Gastroesophageal sphincter (tissue), 4 donors: ENCODE data around the gene IFNL1. TPM values are rescaled to one million over a fixed set of nuclear protein-coding genes. Genes with fewer than 3 reads are reported as not detected.

ENCODE experiments used
- ATAC-seq: fragments of 150-250 bp; one replicate; pipeline ENCODE4 v1.9.1; 2016; ENCODE audit warnings: mild to moderate bottlenecking, moderate library complexity
- H3K27ac ChIP-seq, 4 donors: fragments of 200-600 bp; sonication (generic) in 3 of 4; 1 replicate in 3 of 4; 2 replicates in 1 of 4; pipeline ENCODE4 v1.5.1; 2016 to 2019
- H3K27me3 ChIP-seq: fragments of 200-600 bp; sonication (generic); one replicate; pipeline ENCODE4 v1.5.1; 2019
- H3K36me3 ChIP-seq, 2 donors: fragments of 200-600 bp; sonication (generic); one replicate each; pipeline ENCODE4 v1.5.1; 2019; ENCODE audit warnings: control low read depth in 1 of 2
- H3K4me1 ChIP-seq, 3 donors: fragments of 200-600 bp; sonication (generic); 1 replicate in 2 of 3; 2 replicates in 1 of 3; pipeline ENCODE4 v1.5.1; 2016 to 2019; ENCODE audit warnings: control low read depth in 2 of 3
- H3K4me3 ChIP-seq, 2 donors: fragments of 200-600 bp; sonication (generic); one replicate each; pipeline ENCODE4 v1.5.1; 2019; ENCODE audit warnings: mild to moderate bottlenecking in 1 of 2, moderate library complexity in 1 of 2
- H3K9me3 ChIP-seq, 3 donors: fragments of 200-600 bp; sonication (generic); one replicate each; pipeline ENCODE4 v1.5.1; 2017 to 2019; ENCODE audit warnings: control low read depth in 2 of 3
- EP300 ChIP-seq: sonication (generic); formaldehyde crosslinking; IDR thresholded peaks from one replicate; pipeline ENCODE4 v1.6.1; 2017; ENCODE audit warnings: antibody characterized with exemption, mild to moderate bottlenecking
- POLR2A ChIP-seq, 2 donors: fragments of 450-650 bp; IDR thresholded peaks; one replicate each; pipeline ENCODE4 v1.6.1; 2017; ENCODE audit warnings: antibody characterized with exemption in 2 of 2, mild to moderate bottlenecking in 2 of 2, moderate library complexity in 1 of 2
- POLR2AphosphoS5 ChIP-seq: sonication (generic); formaldehyde crosslinking; IDR thresholded peaks from one replicate; pipeline ENCODE4 v1.6.1; 2017; ENCODE audit warnings: antibody characterized with exemption
- WGBS, 2 donors: methylation state at CpG; one replicate each; pipeline ENCODE4 v1.1.5; 2018; ENCODE audit warnings: low coverage in 1 of 2; 5-methylcytosine and 5-hydroxymethylcytosine counted together
- total RNA-seq, 4 donors: library from RNA; depleted of rRNA; stranded (reverse); fragments of >200 nt; gene quantifications; one replicate each; pipeline ENCODE4 v1.1.0, GENCODE V29; 2016
- TF ChIP-seq, protein P1 (sequence below), 4 experiments: fragments of 200-600 bp in 2 of 4; fragments of 450-650 bp in 2 of 4; sonication (generic) in 1 of 4; IDR thresholded peaks; one replicate each; pipeline ENCODE4 v1.5.1; 2017 to 2019; ENCODE audit warnings: antibody characterized with exemption in 4 of 4, mild to moderate bottlenecking in 2 of 4, moderate library complexity in 2 of 4

The IFNL1 gene
- total RNA-seq, 4 donors from 2014 or later = not detected

DNA sequence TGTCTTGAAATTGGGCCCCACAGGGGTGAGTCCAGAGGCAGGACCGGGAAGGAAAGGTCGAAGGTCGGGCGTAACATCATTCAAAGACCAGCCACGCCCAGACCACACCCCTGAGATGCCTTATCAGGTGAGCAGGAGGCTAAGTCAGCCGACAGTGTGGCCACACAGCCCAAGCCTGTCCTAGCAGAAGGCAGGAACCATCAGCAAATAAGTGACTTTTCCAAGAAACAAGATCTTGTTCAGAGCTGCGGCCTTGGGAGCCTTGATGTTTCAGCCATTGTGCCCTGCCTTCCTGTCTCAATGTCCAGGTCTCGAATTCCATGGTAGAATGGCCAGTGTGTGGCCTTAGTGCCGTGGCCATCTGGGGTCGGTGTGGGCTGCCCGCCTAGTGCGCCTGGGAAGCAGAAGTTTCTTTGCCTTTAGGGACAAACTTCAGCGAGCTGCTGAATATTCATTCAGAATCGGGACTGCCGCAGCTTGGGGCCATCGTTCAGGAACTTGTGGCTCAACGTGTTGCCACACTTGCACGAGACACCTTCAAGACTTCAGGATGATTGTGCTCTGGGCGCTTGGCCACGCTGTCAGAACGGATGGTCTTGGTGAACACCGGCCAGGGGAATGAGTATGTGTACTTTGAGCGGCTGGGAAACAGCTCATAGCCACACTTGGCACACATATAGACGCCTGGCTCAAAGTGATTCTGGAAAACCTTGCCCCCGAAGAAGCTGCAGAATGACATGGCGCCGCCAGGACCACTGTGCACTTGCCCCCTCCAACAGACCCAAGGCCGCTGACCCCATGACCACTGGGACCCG is 41.5 kb upstream of the IFNL1 start:
- TF ChIP-seq, protein P1, sequence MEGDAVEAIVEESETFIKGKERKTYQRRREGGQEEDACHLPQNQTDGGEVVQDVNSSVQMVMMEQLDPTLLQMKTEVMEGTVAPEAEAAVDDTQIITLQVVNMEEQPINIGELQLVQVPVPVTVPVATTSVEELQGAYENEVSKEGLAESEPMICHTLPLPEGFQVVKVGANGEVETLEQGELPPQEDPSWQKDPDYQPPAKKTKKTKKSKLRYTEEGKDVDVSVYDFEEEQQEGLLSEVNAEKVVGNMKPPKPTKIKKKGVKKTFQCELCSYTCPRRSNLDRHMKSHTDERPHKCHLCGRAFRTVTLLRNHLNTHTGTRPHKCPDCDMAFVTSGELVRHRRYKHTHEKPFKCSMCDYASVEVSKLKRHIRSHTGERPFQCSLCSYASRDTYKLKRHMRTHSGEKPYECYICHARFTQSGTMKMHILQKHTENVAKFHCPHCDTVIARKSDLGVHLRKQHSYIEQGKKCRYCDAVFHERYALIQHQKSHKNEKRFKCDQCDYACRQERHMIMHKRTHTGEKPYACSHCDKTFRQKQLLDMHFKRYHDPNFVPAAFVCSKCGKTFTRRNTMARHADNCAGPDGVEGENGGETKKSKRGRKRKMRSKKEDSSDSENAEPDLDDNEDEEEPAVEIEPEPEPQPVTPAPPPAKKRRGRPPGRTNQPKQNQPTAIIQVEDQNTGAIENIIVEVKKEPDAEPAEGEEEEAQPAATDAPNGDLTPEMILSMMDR (IDR thresholded peaks at IDR 0.05) = no peak
- TF ChIP-seq POLR2AphosphoS5 (no peak), EP300 (no peak), POLR2A (IDR thresholded peaks at IDR 0.05) (no peak)
- H3K4me3 ChIP-seq = no peak overlapping the region
- H3K27me3 ChIP-seq = peaks cover 63% of the 10 kb centered on the region
- WGBS, 2 donors = 75 to 88% methylated on average over 8 to 19 of the region's 29 CpGs
- peaks cover 0 to 16% (median 0%) of the 10 kb centered on the region in 3 donors for H3K9me3 ChIP-seq
- no peaks in the 10 kb centered on the region for H3K4me1 ChIP-seq
- no peaks in the 10 kb centered on the region for H3K36me3 ChIP-seq
- no peak for ATAC-seq
- H3K27ac ChIP-seq = no peak overlapping the region

DNA sequence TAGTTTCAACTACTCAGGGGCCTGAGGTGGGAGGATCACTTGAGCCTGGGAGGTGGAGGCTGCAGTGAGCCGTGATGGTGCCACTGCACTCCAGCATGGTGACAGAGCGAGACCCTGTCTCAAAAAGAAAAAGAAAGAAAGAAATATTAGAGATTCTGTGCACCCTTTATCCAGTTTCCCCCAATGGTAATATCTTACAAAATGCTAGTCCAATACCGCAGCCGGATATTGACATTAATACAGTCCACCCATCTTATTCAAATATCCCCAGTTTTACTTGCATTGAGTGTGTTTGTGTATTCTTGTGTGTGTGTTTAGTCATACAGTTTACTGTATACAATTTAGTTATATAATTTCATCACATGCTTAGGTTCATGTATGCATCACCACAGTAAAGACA is 39.0 kb upstream of the IFNL1 start:
- 89 to 93% methylated on average over 4 of the region's 4 CpGs for WGBS, 2 donors
- no peak for ATAC-seq
- H3K27me3 ChIP-seq = peaks cover 70% of the 10 kb centered on the region

DNA sequence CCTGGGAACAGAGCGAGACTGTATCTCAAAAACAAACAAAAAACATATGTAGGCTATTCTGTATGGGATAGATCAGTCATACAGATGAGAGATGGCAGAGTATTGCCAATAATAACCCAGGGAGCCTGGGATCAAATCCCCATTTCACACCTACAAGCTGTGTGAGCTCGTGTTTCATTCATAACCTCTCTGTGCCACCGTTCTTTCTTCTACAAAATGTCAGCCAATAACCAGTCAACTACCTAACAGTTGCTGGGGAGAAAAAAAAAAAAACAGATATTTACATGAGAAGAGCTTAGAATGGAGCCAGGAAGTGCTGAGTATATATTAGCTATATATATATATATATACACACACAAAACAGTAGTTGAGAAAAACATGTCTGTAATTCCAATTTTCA is 34.5 kb upstream of the IFNL1 start:
- Histone ChIP-seq H3K4me3 (no peak overlapping the region), H3K27ac (no peak overlapping the region), H3K27me3 (peaks cover 84% of the 10 kb centered on the region), H3K4me1 (peaks cover 0 to 17% (median 0%) of the 10 kb centered on the region in 3 donors), H3K36me3 (no peaks in the 10 kb centered on the region), H3K9me3 (peaks cover 0 to 11% (median 0%) of the 10 kb centered on the region in 3 donors)
- TF ChIP-seq EP300 = no peak
- TF ChIP-seq, protein P1 (IDR thresholded peaks at IDR 0.05) = no peak
- TF ChIP-seq POLR2AphosphoS5 = no peak
- no peak for TF ChIP-seq POLR2A (IDR thresholded peaks at IDR 0.05)
- WGBS, 2 donors = 70 to 80% methylated on average over 3 of the region's 3 CpGs
- no peak for ATAC-seq

More for the DNA sequence above, 39.0 kb upstream of the IFNL1 start:
- Histone ChIP-seq H3K4me1 (no peaks in the 10 kb centered on the region), H3K9me3 (peaks cover 0 to 16% (median 0%) of the 10 kb centered on the region in 3 donors), H3K4me3 (no peak overlapping the region), H3K36me3 (no peaks in the 10 kb centered on the region), H3K27ac (no peak overlapping the region)
- TF ChIP-seq, protein P1 (IDR thresholded peaks at IDR 0.05) = no peak
- no peak for TF ChIP-seq POLR2A (IDR thresholded peaks at IDR 0.05)
- no peak for TF ChIP-seq POLR2AphosphoS5
- no peak for TF ChIP-seq EP300

DNA sequence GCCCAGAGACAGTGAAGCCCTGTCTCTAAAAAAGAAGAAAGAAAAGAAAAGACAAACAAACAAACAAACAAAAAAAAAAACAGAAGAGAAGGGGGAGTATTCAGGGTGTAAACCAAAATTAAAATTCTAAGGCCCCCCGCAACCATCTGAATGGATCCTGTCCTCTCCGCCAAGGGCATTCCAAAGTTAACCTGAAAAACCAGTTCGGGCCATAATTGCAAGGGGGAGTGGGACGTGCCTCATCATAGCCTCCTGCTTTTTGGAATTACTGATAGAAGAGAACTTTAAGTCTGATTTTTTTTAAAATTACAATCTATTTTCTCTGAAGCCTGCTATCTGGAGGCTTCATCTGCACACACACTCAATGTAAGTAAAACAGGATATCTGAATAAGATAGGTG is 33.7 kb upstream of the IFNL1 start:
- WGBS, 2 donors = 79 to 92% methylated on average over 4 of the region's 4 CpGs
- no peak overlapping the region for H3K4me3 ChIP-seq
- peaks cover 0 to 17% (median 0%) of the 10 kb centered on the region in 3 donors for H3K4me1 ChIP-seq
- peaks cover 0 to 3% (median 0%) of the 10 kb centered on the region in 3 donors for H3K9me3 ChIP-seq
- no peak overlapping the region for H3K27ac ChIP-seq
- no peak for TF ChIP-seq POLR2A (IDR thresholded peaks at IDR 0.05)
- no peak for TF ChIP-seq EP300
- TF ChIP-seq POLR2AphosphoS5 = no peak
- TF ChIP-seq, protein P1 (IDR thresholded peaks at IDR 0.05) = no peak
- H3K36me3 ChIP-seq = no peaks in the 10 kb centered on the region
- peaks cover 83% of the 10 kb centered on the region for H3K27me3 ChIP-seq
- ATAC-seq = no peak

DNA sequence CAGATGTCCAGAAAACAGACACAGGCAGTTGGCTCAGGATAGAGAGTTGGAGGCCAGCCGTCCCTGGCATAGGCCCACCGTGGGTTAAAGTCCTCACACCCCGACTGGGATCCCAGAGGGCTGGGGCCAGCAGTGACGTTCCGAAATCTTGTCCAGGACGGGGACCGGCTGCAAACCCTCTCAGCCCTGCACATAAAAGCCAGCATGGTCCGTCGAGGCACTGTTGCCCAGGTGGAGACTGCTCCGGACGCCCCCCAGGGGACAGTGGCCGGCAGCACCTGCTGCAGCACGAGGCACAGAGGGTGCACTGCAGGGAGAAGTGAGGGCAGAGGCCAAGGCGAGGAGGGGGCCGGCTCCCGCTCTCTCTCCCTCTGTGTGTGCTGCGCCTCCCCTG is 32.3 kb upstream of the IFNL1 start:
- TF ChIP-seq POLR2A (IDR thresholded peaks at IDR 0.05) (no peak), EP300 (no peak), POLR2AphosphoS5 (no peak)
- TF ChIP-seq, protein P1 (IDR thresholded peaks at IDR 0.05) = no peak
- no peak for ATAC-seq
- H3K27me3 ChIP-seq = peaks cover 78% of the 10 kb centered on the region
- H3K9me3 ChIP-seq = no peaks in the 10 kb centered on the region
- no peaks in the 10 kb centered on the region for H3K36me3 ChIP-seq
- H3K27ac ChIP-seq = no peak overlapping the region
- H3K4me3 ChIP-seq = no peak overlapping the region
- H3K4me1 ChIP-seq = peaks cover 0 to 17% (median 0%) of the 10 kb centered on the region in 3 donors
- 9 to 20% methylated on average over 1 to 13 of the region's 17 CpGs for WGBS, 2 donors
